ENCODE data around the gene CBLC.

GRCh38 chr19:44734357-44734756 lies 43.3 kb upstream of the CBLC start:
- TF ChIP-seq POLR2AphosphoS5 (IDR thresholded peaks at IDR 0.05; ENCODE audit: low read depth, low read length): no peak
- TF ChIP-seq POLR2A (IDR thresholded peaks at IDR 0.05; ENCODE audit: low read depth, low read length): no peak
- no peak for TF ChIP-seq TAF1 (IDR thresholded peaks at IDR 0.05; ENCODE audit: borderline replicate concordance, low read depth, low read length)

Measured in GM12892 (cell line).